Colonic mucosa (tissue), 4 donors: Measurements from ENCODE around the gene AOPEP. TPM values are rescaled to one million over a fixed set of nuclear protein-coding genes. Genes with fewer than 3 reads are reported as not detected.

Experiments
- DNase-seq: peaks from one replicate; pipeline ENCODE4 v3.0.0-alpha.2; 2020
- H3K27ac ChIP-seq: fragments of 200-600 bp; one replicate; pipeline ENCODE4 v1.8.0; 2021
- H3K27me3 ChIP-seq: fragments of 200-600 bp; one replicate; pipeline ENCODE4 v1.8.0; 2021
- H3K36me3 ChIP-seq: fragments of 200-600 bp; one replicate; pipeline ENCODE4 v1.8.0; 2021
- H3K4me1 ChIP-seq: fragments of 200-600 bp; one replicate; pipeline ENCODE4 v1.8.0; 2021; ENCODE audit warnings: mild to moderate bottlenecking
- H3K4me3 ChIP-seq: fragments of 200-600 bp; one replicate; pipeline ENCODE4 v1.8.0; 2021
- H3K9ac ChIP-seq, 2 donors: one replicate each; pipeline ENCODE4 v1.7.0; 2013; ENCODE audit warnings: control low read depth in 2 of 2, low read depth in 2 of 2, low read length in 2 of 2
- H3K9me3 ChIP-seq: fragments of 200-600 bp; one replicate; pipeline ENCODE4 v1.8.0; 2021
- intact Hi-C: fragments of 100-400 bp; cut with DNase I; formaldehyde crosslinking; loops from one replicate; pipeline ENCODE4 v1.14.1; 2022
- total RNA-seq, 2 donors: library from RNA; stranded (reverse); fragmentation: NEBNext Ultra II Directional in 1 of 2; extraction: Animal tissue kit (Norgen Biotek cat#: 25700) in 1 of 2; gene quantifications; one replicate each; pipeline ENCODE4 v1.2.1, GENCODE V29; 2021
- TF ChIP-seq, protein P1 (sequence below): fragments of 200-600 bp; IDR thresholded peaks from one replicate; pipeline ENCODE4 v1.8.0; 2022; ENCODE audit warnings: antibody characterized with exemption, mild to moderate bottlenecking
- donor health status: healthy.
- donor health status: DM: no; HTN: no; CAD: no.
- donor health status: DM: no; HTN: no; CAD: no.

AOPEP gene
- total RNA-seq, 2 donors from 2014 or later, result 38.4 to 43.2 TPM

DNA sequence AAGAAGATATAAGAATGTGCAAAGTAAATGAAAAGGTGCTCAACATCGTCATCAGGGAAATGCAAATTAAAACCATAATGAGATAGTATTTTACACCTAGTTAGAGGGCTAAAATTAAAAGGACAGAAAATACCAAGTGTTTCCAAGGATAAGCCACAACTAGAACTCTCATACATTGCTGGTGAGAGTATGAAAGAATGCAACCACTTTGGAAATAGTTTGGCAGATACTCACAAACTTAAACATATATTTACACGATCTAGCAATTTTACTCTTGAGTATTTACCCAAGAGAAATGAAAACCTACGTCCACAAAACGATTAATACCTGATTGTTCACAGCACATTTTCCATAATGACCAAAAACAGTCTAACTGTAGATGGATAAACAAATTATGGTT lies 51.5 kb downstream of the AOPEP start:
- Histone ChIP-seq H3K9ac (no peak overlapping the region), H3K36me3 (no peaks in the 10 kb centered on the region), H3K4me1 (no peaks in the 10 kb centered on the region), H3K27ac (no peak overlapping the region), H3K27me3 (no peaks in the 10 kb centered on the region), H3K4me3 (no peak overlapping the region), H3K9me3 (no peaks in the 10 kb centered on the region)
- TF ChIP-seq, protein P1, sequence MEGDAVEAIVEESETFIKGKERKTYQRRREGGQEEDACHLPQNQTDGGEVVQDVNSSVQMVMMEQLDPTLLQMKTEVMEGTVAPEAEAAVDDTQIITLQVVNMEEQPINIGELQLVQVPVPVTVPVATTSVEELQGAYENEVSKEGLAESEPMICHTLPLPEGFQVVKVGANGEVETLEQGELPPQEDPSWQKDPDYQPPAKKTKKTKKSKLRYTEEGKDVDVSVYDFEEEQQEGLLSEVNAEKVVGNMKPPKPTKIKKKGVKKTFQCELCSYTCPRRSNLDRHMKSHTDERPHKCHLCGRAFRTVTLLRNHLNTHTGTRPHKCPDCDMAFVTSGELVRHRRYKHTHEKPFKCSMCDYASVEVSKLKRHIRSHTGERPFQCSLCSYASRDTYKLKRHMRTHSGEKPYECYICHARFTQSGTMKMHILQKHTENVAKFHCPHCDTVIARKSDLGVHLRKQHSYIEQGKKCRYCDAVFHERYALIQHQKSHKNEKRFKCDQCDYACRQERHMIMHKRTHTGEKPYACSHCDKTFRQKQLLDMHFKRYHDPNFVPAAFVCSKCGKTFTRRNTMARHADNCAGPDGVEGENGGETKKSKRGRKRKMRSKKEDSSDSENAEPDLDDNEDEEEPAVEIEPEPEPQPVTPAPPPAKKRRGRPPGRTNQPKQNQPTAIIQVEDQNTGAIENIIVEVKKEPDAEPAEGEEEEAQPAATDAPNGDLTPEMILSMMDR, result no peak
- intact Hi-C loops, result loop anchor here (10.0 kb wide), 1 partner anchor 93 kb away; no protein-coding TSS in a partner anchor
- no peak for DNase-seq

DNA sequence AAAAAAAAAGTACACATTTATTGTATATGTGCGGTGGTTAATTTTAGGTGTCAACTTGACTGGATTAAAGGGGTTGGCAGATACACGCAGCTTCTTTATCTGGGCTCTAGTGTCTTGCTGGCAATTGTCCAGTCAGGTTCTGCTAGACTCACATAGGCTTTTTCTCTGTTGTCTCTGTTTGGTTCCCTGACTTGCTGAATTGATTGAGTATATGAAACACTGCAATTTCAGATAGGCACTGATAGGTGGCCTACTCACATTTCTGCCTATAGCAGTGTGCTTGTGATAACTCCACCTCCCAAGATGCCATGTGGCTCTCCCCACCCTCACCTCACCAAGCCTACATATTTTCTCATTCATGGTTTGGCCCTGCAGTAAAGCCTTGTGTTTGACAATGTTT lies 52.5 kb downstream of the AOPEP start:
- H3K27me3 ChIP-seq, result no peaks in the 10 kb centered on the region
- intact Hi-C loops, result loop anchor here (10.0 kb wide), 1 partner anchor 94 kb away; no protein-coding TSS in a partner anchor
- H3K27ac ChIP-seq, result no peak overlapping the region
- no peak overlapping the region for H3K9ac ChIP-seq
- TF ChIP-seq, protein P1, result no peak
- no peak overlapping the region for H3K4me3 ChIP-seq
- H3K4me1 ChIP-seq, result no peaks in the 10 kb centered on the region
- H3K9me3 ChIP-seq, result no peaks in the 10 kb centered on the region
- H3K36me3 ChIP-seq, result no peaks in the 10 kb centered on the region
- DNase-seq, result no peak

DNA sequence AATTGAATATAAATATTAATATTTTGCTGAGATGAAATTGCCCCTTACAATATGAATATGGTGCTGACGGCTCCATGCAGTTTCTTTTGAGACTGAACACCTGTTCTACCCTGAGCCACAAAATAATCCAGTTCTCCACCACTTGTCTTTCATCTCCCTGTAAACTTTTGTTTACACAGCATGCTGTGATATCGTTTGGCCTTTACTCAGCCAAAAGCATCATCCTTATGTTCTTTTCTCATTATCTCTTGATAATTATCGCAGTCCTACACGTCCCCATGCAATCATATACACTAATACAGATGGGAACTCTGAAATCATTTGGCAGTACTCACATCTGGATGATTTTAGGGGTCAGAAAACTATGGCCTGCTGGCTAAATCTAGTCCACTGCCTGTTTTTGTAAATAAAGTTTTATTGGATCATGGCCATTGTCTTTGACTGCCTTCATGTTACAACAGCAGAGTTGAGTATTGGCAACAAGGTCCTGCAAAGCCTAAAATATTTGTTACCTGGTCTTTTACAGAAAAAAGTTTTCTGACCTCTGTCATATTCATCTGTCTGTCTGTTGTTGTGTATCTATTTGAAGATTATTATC lies 53.3 kb downstream of the AOPEP start:
- intact Hi-C loops, result loop anchor here (10.0 kb wide), 2 partner anchors 95 to 235 kb away; no protein-coding TSS in a partner anchor
- H3K4me3 ChIP-seq, result no peak overlapping the region
- no peak overlapping the region for H3K27ac ChIP-seq
- H3K36me3 ChIP-seq, result no peaks in the 10 kb centered on the region
- no peaks in the 10 kb centered on the region for H3K9me3 ChIP-seq
- no peaks in the 10 kb centered on the region for H3K27me3 ChIP-seq
- TF ChIP-seq, protein P1, result no peak
- DNase-seq, result no peak
- no peaks in the 10 kb centered on the region for H3K4me1 ChIP-seq
- no peak overlapping the region for H3K9ac ChIP-seq

DNA sequence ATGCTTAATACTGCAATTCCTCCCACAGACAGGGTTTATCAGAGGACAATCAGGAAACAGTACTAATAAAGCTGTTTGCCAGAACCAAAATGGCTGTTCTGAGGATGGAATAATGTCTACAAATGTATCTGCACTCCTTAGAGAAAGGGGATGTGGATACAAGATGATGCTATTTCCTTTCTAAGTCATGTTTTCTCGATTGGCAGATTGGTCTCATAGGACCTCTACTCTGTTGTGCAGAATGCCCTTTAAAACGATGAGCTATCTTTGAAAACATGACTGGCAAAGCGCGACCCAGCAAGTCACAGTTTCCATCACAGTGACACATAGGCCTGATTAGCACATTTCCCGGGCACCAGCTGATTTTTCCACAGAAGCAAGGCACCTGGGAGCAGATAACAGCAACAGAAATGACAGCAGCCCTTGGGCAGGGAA lies 54.0 kb downstream of the AOPEP start:
- TF ChIP-seq, protein P1, result no peak
- Histone ChIP-seq H3K9ac (no peak overlapping the region), H3K27ac (no peak overlapping the region), H3K9me3 (no peaks in the 10 kb centered on the region), H3K4me1 (no peaks in the 10 kb centered on the region), H3K4me3 (no peak overlapping the region), H3K36me3 (no peaks in the 10 kb centered on the region), H3K27me3 (no peaks in the 10 kb centered on the region)
- intact Hi-C loops, result loop anchor here (10.0 kb wide), 1 partner anchor 234 kb away; no protein-coding TSS in a partner anchor
- DNase-seq, result no peak

DNA sequence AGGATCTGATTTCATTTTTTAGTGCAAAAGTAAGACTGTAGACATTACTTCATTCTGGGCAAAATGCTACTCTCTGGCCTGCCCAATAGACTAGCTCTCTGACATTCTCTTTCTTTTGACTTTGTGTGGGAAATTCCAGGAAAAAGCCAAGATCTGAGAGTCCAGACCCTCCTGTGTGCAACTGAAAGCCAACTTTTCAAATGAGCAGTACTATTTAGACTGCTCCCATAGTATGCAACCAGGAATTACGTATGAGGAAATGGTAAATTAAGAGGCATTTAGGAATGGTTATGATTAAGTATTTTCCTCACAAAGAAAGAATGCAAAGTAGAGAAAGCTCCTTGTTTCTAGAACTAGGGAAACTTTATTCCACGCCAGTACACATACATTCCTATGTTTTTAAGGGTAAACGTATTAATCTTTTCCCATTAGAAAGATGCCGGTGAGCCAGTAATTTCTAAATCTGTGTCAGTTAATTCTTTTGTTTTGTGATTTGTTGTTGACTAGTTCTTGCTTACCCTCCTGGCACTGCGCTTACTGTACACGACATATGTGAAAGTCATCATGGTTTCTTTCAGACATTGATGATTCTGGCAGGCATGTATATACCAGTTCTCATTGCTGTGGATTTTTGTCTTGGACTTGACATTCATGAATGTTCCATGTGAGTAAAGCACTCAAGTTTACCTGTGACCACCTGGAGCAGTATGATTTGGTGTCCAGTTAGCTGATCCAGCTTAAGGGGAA lies 56.0 kb downstream of the AOPEP start:
- Histone ChIP-seq H3K9ac (no peak overlapping the region), H3K27me3 (no peaks in the 10 kb centered on the region), H3K36me3 (no peaks in the 10 kb centered on the region), H3K4me3 (no peak overlapping the region), H3K9me3 (no peaks in the 10 kb centered on the region), H3K27ac (no peak overlapping the region), H3K4me1 (no peaks in the 10 kb centered on the region)
- intact Hi-C loops, result loop anchor here (10.0 kb wide), 1 partner anchor 232 kb away; no protein-coding TSS in a partner anchor
- DNase-seq, result no peak
- TF ChIP-seq, protein P1, result no peak
